Activated T-helper 17 cell treated with anti-CD3 and anti-CD28 coated beads, Interleukin-2, amount 50 U/mL, for 72 hours (primary cell): ENCODE results near the gene HPSE. TPM values are rescaled to one million over a fixed set of nuclear protein-coding genes. Genes with fewer than 3 reads are reported as not detected.

Experiments
- ATAC-seq: fragments of 150-1000 bp; cut with Tn5 transposase; replicated peaks from 2 replicates; pipeline ENCODE4 v1.10.0; 2021; ENCODE audit warnings: mild to moderate bottlenecking, moderate library complexity
- H3K27ac Mint-ChIP-seq: one replicate; pipeline ENCODE4 v1.8.0; 2022; ENCODE audit warnings: mixed read lengths
- H3K27me3 Mint-ChIP-seq: one replicate; pipeline ENCODE4 v1.8.0; 2022; ENCODE audit warnings: mixed read lengths
- H3K36me3 Mint-ChIP-seq: one replicate; pipeline ENCODE4 v1.8.0; 2022; ENCODE audit warnings: low read depth, mild to moderate bottlenecking, mixed read lengths
- H3K4me1 Mint-ChIP-seq: one replicate; pipeline ENCODE4 v1.8.0; 2022; ENCODE audit warnings: mixed read lengths
- H3K4me3 Mint-ChIP-seq: one replicate; pipeline ENCODE4 v1.8.0; 2022; ENCODE audit warnings: mild to moderate bottlenecking, mixed read lengths
- H3K9me3 Mint-ChIP-seq: one replicate; pipeline ENCODE4 v1.8.0; 2022; ENCODE audit warnings: mixed read lengths
- total RNA-seq, 2 donors: library from RNA; stranded (reverse); gene quantifications; one replicate each; pipeline ENCODE4 v1.2.3, GENCODE V29; 2022

HPSE gene
- total RNA-seq = 10 to 100 TPM; 12.3 to 13.7 TPM

GRCh38 chr4:83334425-83335241, at the start of gene HPSE:
Gene HPSE (minus strand): TSS chr4:83334848. CDS start chr4:83334782, 66 bp downstream.
- no peaks in the 10 kb centered on the region for H3K9me3 Mint-ChIP-seq
- H3K27ac Mint-ChIP-seq = peak within 1 kb of the TSS; percentile 86
- no peaks in the 10 kb centered on the region for H3K36me3 Mint-ChIP-seq
- H3K4me1 Mint-ChIP-seq = peaks cover 16% of the 10 kb centered on the region
- peak; percentile 90 for ATAC-seq
- peak within 1 kb of the TSS; percentile 93 for H3K4me3 Mint-ChIP-seq
- peaks cover 3% of the 10 kb centered on the region for H3K27me3 Mint-ChIP-seq

GRCh38 chr4:83382850-83383249, 48.2 kb upstream of the HPSE start:
- ATAC-seq = no peak
- no peaks in the 10 kb centered on the region for H3K36me3 Mint-ChIP-seq
- no peaks in the 10 kb centered on the region for H3K4me1 Mint-ChIP-seq
- H3K9me3 Mint-ChIP-seq = no peaks in the 10 kb centered on the region
- H3K27me3 Mint-ChIP-seq = no peaks in the 10 kb centered on the region
- H3K27ac Mint-ChIP-seq = peak overlapping the region; percentile 15
- no peak overlapping the region for H3K4me3 Mint-ChIP-seq

- no peak for ATAC-seq
- H3K27me3 Mint-ChIP-seq = peaks cover 5% of the 10 kb centered on the region
- no peak overlapping the region for H3K27ac Mint-ChIP-seq
- H3K4me3 Mint-ChIP-seq = no peak overlapping the region
- H3K36me3 Mint-ChIP-seq = no peaks in the 10 kb centered on the region
- H3K9me3 Mint-ChIP-seq = peaks cover 6% of the 10 kb centered on the region
- H3K4me1 Mint-ChIP-seq = no peaks in the 10 kb centered on the region
These were observed 46.5 kb upstream of the HPSE start for GRCh38 chr4:83381173-83381572.

GRCh38 chr4:83378419-83378818, 43.8 kb upstream of the HPSE start:
- no peak overlapping the region for H3K27ac Mint-ChIP-seq
- no peak for ATAC-seq
- no peaks in the 10 kb centered on the region for H3K4me1 Mint-ChIP-seq
- peaks cover 11% of the 10 kb centered on the region for H3K27me3 Mint-ChIP-seq
- H3K36me3 Mint-ChIP-seq = no peaks in the 10 kb centered on the region
- peaks cover 8% of the 10 kb centered on the region for H3K9me3 Mint-ChIP-seq
- no peak overlapping the region for H3K4me3 Mint-ChIP-seq

- H3K4me3 Mint-ChIP-seq = no peak overlapping the region
- no peaks in the 10 kb centered on the region for H3K36me3 Mint-ChIP-seq
- no peaks in the 10 kb centered on the region for H3K4me1 Mint-ChIP-seq
- peaks cover 8% of the 10 kb centered on the region for H3K9me3 Mint-ChIP-seq
- H3K27ac Mint-ChIP-seq = no peak overlapping the region
- peaks cover 11% of the 10 kb centered on the region for H3K27me3 Mint-ChIP-seq
- no peak for ATAC-seq
These were observed 38.3 kb upstream of the HPSE start for GRCh38 chr4:83372931-83373330.

GRCh38 chr4:83371936-83372335, 37.3 kb upstream of the HPSE start:
- no peaks in the 10 kb centered on the region for H3K4me1 Mint-ChIP-seq
- H3K9me3 Mint-ChIP-seq = peaks cover 5% of the 10 kb centered on the region
- H3K4me3 Mint-ChIP-seq = no peak overlapping the region
- H3K27me3 Mint-ChIP-seq = peaks cover 8% of the 10 kb centered on the region
- H3K27ac Mint-ChIP-seq = no peak overlapping the region
- no peak for ATAC-seq
- no peaks in the 10 kb centered on the region for H3K36me3 Mint-ChIP-seq

GRCh38 chr4:83371235-83371634, 36.6 kb upstream of the HPSE start:
- Mint-ChIP-seq H3K27ac (no peak overlapping the region), H3K36me3 (no peaks in the 10 kb centered on the region), H3K27me3 (peaks cover 10% of the 10 kb centered on the region), H3K4me1 (no peaks in the 10 kb centered on the region), H3K9me3 (peaks cover 3% of the 10 kb centered on the region), H3K4me3 (no peak overlapping the region)
- ATAC-seq = no peak

- no peak for ATAC-seq
- no peak overlapping the region for H3K4me3 Mint-ChIP-seq
These were observed 35.9 kb upstream of the HPSE start for GRCh38 chr4:83370640-83370906.

GRCh38 chr4:83369831-83370639, 35.4 kb upstream of the HPSE start:
- Mint-ChIP-seq H3K9me3 (no peaks in the 10 kb centered on the region), H3K27ac (no peak overlapping the region), H3K4me3 (no peak overlapping the region), H3K36me3 (no peaks in the 10 kb centered on the region), H3K4me1 (no peaks in the 10 kb centered on the region), H3K27me3 (peaks cover 7% of the 10 kb centered on the region)
- peak; percentile 24 for ATAC-seq

More at GRCh38 chr4:83370640-83370906, 35.9 kb upstream of the HPSE start:
- Mint-ChIP-seq H3K4me1 (no peaks in the 10 kb centered on the region), H3K36me3 (no peaks in the 10 kb centered on the region), H3K9me3 (no peaks in the 10 kb centered on the region), H3K27ac (no peak overlapping the region), H3K27me3 (peaks cover 4% of the 10 kb centered on the region)

GRCh38 chr4:83364312-83364711, 29.7 kb upstream of the HPSE start:
- peaks cover 9% of the 10 kb centered on the region for H3K27me3 Mint-ChIP-seq
- H3K27ac Mint-ChIP-seq = no peak overlapping the region

GRCh38 chr4:83362492-83363329, 28.1 kb upstream of the HPSE start:
- ATAC-seq = no peak

More at GRCh38 chr4:83364312-83364711, 29.7 kb upstream of the HPSE start:
- no peak overlapping the region for H3K4me3 Mint-ChIP-seq
- no peaks in the 10 kb centered on the region for H3K36me3 Mint-ChIP-seq
- no peaks in the 10 kb centered on the region for H3K9me3 Mint-ChIP-seq
- no peak for ATAC-seq
- H3K4me1 Mint-ChIP-seq = no peaks in the 10 kb centered on the region

GRCh38 chr4:83361416-83362103, 26.9 kb upstream of the HPSE start:
- no peak for ATAC-seq
- no peaks in the 10 kb centered on the region for H3K9me3 Mint-ChIP-seq

More at GRCh38 chr4:83362492-83363329, 28.1 kb upstream of the HPSE start:
- peaks cover 9% of the 10 kb centered on the region for H3K27me3 Mint-ChIP-seq
- no peaks in the 10 kb centered on the region for H3K36me3 Mint-ChIP-seq
- no peak overlapping the region for H3K4me3 Mint-ChIP-seq
- no peaks in the 10 kb centered on the region for H3K9me3 Mint-ChIP-seq
- no peak overlapping the region for H3K27ac Mint-ChIP-seq
- H3K4me1 Mint-ChIP-seq = no peaks in the 10 kb centered on the region

GRCh38 chr4:83360018-83360417, 25.4 kb upstream of the HPSE start:
- ATAC-seq = no peak
- H3K36me3 Mint-ChIP-seq = peaks cover 8% of the 10 kb centered on the region
- H3K27ac Mint-ChIP-seq = no peak overlapping the region
- H3K4me3 Mint-ChIP-seq = no peak overlapping the region
- no peaks in the 10 kb centered on the region for H3K9me3 Mint-ChIP-seq
- H3K27me3 Mint-ChIP-seq = peaks cover 2% of the 10 kb centered on the region
- peaks cover 6% of the 10 kb centered on the region for H3K4me1 Mint-ChIP-seq

More at GRCh38 chr4:83361416-83362103, 26.9 kb upstream of the HPSE start:
- no peak overlapping the region for H3K27ac Mint-ChIP-seq
- peaks cover 8% of the 10 kb centered on the region for H3K36me3 Mint-ChIP-seq
- H3K4me3 Mint-ChIP-seq = no peak overlapping the region
- H3K4me1 Mint-ChIP-seq = peaks cover 6% of the 10 kb centered on the region
- peaks cover 9% of the 10 kb centered on the region for H3K27me3 Mint-ChIP-seq

GRCh38 chr4:83358410-83358809, 23.8 kb upstream of the HPSE start:
- peaks cover 1% of the 10 kb centered on the region for H3K27me3 Mint-ChIP-seq
- H3K36me3 Mint-ChIP-seq = peaks cover 8% of the 10 kb centered on the region
- no peak overlapping the region for H3K27ac Mint-ChIP-seq
- no peak for ATAC-seq
- H3K9me3 Mint-ChIP-seq = peaks cover 3% of the 10 kb centered on the region
- peaks cover 6% of the 10 kb centered on the region for H3K4me1 Mint-ChIP-seq
- no peak overlapping the region for H3K4me3 Mint-ChIP-seq
